Right ventricle myocardium superior (tissue), 1 donor: ENCODE results near the gene PLAAT2. TPM values are rescaled to one million over a fixed set of nuclear protein-coding genes. Genes with fewer than 3 reads are reported as not detected.
"Not testable (repeated sequence)": the region's sequence is repeated elsewhere in the genome, so short reads cannot be mapped to it uniquely, and the experiment has no call there.

ENCODE experiments used
- ATAC-seq: fragments of 200-7000 bp; cut with Tn5 transposase; one replicate; pipeline ENCODE4 v1.9.1; 2020; ENCODE audit warnings: mild to moderate bottlenecking; ENCODE audit not compliant: poor library complexity
- DNase-seq: peaks from one replicate; pipeline ENCODE4 v3.0.0-alpha.2; 2020
- intact Hi-C: fragments of 100-400 bp; cut with DNase I; formaldehyde crosslinking; loops from one replicate; pipeline ENCODE4 v1.11.2; 2022
- total RNA-seq: library from RNA; stranded (reverse); fragmentation: NEBNext Ultra II Directional; extraction: Animal tissue kit (Norgen Biotek cat#: 25700); gene quantifications from one replicate; pipeline ENCODE4 v1.2.1, GENCODE V29; 2021
- donor health status: DM: no; HTN: yes; CAD: no; lungs with severe emphysema.

PLAAT2 gene
- total RNA-seq, 1 donor from 2014 or later, result 0.73 TPM

DNA sequence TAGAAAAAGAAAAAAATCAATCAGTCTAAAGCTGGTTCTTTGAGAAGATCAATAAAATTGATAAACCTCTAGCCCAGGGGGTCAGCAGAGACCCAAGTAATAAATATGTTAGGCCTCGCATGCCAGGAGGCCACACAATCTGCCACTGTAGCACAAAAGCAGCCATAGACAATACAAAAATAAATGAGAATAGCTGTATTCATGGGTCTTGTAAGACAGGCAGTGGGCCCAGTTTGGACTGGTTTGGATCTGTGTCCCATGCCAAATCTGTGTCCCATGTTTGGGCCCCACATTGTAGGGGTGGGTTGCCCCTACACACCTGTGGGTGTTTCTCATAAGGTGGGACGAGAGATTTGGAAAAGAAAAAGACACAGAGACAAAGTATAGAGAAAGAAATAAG, 33.2 kb downstream of the PLAAT2 start:
- intact Hi-C loops, result no loop called here
- no peak for ATAC-seq
- DNase-seq, result no peak

DNA sequence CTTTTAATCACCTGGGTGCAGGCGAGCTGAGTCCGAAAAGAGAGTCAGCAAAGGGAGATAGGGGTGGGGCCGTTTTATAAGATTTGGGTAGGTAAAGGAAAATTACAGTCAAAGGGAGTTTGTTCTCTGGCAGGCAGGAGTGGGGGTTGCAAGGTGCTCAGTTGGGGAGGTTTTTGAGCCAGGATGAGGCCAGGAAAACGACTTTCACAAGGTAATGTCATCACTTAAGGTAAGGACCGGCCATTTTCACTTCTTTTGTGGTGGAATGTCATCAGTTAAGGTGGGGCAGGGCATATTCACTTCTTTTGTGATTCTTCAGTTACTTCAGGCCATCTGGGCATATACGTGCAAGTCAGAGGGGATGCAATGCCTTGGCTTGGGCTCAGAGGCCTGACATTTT, 33.8 kb downstream of the PLAAT2 start:
- intact Hi-C loops, ATAC-seq: not testable (repeated sequence)

DNA sequence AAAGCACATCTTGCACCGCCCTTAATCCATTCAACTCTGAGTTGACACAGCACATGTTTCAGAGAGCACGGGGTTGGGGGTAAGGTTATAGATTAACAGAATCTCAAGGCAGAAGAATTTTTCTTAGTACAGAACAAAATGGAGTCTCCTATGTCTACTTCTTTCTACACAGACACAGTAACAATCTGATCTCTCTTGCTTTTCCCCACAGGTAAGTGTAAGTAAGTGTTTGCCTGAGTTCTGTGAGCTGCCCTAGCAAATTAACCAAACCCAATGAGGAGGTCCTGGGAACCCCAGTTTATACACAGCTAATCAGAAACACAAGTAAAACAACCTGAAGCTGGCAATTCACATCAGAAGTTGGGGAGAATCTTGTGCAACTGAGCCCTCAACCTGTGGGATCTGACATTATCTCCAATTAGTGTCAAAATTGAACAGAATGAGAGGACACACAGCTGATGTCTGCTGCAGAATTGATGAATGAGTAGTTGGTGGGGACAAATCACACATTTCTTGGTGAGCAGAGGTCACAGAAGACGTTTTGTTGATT, 34.4 kb downstream of the PLAAT2 start:
- DNase-seq, intact Hi-C loops, ATAC-seq: not testable (repeated sequence)

More for the DNA sequence above, 33.8 kb downstream of the PLAAT2 start:
- DNase-seq, result not testable (repeated sequence)

DNA sequence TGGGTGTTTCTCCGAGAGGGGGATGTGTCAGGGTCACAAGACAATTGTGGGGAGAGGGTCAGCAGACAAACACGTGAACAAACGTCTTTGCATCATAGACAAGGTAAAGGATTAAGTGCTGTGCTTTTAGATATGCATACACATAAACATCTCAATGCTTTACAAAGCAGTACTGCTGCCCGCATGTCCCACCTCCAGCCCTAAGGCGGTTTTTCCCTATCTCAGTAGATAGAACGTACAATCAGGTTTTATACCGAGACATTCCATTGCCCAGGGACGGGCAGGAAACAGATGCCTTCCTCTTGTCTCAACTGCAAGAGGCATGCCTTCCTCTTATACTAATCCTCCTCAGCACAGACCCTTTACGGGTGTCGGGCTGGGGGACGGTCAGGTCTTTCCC, 35.0 kb downstream of the PLAAT2 start:
- DNase-seq, ATAC-seq, intact Hi-C loops: not testable (repeated sequence)

DNA sequence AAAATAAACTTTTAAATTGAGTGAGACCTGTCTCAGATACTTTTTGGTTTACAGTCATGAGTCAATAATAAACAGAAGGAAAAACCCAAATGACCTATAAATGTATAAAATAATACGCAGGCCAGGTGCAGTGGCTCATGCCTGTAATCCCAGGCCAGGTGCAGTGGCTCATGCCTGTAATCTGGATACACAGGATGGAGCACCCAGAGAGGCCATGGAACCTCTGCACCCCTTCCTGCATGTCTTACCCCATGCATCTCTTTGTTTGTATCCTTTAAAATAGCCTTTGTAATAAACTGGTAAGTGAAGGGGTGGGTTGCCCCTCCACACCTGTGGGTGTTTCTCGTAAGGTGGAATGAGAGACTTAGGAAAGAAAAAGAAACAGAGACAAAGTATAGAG, 35.5 kb downstream of the PLAAT2 start:
- intact Hi-C loops, result no loop called here
- DNase-seq (no peak), ATAC-seq (no peak)

DNA sequence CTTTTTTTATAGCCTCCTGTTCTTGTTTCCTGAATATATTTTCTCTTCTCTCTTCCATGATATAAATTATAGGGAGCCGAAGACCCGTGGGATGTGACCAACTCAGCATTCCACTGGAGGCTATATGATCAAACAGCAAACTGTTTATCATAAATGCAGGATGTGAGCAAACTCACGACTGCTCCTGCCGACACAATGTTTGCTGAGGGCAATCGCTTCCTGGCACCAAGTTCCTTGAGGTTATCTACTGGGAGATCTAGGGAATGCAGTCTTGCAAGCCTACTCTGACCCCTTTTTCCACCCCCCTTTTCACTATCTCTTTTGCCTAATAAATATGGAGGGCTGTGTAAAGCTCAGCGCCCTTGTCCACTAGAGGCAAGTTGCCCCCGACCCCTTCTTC, 40.0 kb downstream of the PLAAT2 start:
- DNase-seq, result no peak
- ATAC-seq, result no peak
- intact Hi-C loops, result no loop called here

DNA sequence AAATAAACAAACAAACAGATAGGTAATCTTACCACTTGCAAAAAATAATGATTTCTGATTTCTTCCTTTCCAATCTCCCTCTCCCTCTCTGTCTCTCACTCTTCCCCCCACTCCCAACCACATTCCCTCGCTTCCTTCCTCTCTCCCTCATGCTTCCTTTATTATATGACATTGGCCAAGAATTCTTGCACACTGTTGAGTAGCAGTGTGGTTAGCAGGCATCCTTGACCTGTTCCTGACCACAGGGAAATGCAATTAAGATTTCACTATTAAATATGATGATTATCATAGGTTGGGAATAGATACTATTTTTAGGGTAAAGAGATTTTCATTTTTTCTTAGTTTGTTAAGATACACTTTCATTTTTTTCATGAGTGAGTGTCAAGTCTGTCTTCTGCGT, 41.3 kb downstream of the PLAAT2 start:
- intact Hi-C loops, result no loop called here
- no peak for DNase-seq

DNA sequence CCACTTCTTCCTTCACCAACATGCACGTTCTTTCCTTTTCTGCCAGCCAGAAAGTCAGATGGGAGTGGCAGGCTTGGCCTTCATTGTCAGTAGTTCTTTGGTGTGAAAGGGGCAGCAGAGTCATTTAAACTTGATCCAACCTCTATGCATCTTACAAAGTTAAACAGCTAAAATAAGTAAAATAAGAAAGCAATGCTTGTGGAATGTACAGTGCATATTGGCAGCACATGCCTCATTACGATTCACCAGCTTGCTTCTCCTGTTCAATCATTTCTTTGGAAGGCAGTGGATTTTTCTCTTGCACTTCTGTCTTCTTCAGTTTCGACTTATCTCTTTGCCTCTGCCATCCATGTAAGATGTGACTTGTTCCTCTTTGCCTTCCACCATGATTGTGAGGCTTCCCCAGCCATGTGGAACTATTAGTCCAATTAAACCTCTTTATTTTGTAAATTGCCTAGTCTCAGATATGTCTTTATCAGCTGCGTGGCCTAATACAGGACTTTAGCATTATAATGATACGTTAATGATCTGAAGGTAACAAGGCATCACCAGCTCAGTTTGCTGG, 42.5 kb downstream of the PLAAT2 start:
- ATAC-seq (no peak), DNase-seq (no peak)
- intact Hi-C loops, result no loop called here

More for the DNA sequence above, 41.3 kb downstream of the PLAAT2 start:
- no peak for ATAC-seq

DNA sequence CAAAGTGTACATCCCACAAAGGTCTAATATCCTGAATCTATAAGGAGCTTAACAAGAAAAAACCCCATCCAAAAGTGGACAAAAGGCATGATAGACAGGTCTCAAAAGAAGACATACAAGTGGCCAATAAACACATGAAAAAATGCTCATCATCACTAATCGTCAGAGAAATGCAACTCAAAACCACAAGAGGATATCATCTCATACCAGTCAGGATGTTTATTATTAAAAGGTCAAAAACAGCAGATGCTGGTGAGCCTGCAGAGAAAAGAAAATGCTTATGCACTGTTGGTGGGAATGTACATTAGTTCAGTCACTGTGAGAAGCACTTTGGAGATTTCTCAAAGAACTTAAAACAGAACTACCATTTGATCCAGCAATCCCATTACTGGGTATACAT, 44.6 kb downstream of the PLAAT2 start:
- DNase-seq (no peak), ATAC-seq (no peak)
- intact Hi-C loops, result no loop called here

DNA sequence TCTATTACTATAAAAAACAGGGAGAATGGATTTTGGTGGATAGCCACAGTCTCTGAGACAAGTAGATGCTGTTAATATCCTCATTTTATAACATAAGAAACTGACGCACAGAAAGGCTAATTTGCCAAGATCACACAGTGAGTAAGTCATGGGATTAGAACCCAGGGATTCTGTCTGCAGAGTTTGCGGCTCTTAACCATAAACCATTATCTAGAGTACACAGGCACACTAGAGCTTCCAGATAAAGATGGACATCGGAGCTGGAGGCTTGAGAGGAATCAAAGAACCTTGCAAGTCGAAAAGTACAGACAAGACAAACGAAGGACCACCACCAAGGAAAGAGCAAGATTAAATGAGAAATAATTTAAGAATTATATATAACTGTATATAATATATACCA, 46.0 kb downstream of the PLAAT2 start:
- DNase-seq (no peak), ATAC-seq (no peak)
- intact Hi-C loops, result no loop called here

DNA sequence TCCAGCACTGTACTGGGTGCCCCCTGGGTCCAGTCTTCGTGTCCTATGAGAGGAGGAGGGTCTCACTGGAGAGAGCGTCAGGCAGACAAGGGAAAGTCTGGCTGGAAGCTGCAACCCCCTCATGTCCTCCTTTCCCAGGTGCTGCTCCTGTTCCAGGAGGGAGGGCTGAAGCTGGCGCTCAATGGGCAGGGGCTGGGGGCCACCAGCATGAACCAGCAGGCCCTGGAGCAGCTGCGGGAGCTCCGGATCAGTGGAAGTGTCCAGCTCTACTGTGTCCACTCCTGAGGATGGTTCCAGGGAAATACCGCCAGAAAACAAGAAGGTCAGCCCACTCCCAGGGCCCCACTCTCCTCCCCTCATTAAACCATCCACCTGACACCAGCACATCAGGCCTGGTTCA, 47.1 kb downstream of the PLAAT2 start:
- no peak for DNase-seq

DNA sequence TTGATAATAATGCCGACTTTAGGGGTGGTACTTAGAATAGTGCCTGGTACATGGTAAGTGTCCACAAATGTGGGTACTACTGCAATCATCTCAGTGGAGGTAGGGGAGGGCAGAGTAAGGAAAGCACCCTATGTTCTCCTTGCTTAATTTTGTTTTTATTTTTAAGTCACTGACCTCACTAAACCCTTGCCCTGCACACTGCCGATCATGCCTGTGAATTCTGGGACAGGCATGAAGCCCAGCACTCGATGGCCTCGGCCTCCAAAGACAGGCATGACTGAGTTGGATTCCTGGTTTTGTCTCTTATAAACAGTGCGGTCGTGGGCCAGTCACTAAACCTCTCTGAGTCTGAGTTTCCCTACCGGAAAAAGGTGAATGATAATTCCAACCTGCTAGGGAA, 50.4 kb downstream of the PLAAT2 start:
- intact Hi-C loops, result no loop called here
- DNase-seq (no peak), ATAC-seq (no peak)

More for the DNA sequence above, 47.1 kb downstream of the PLAAT2 start:
- no peak for ATAC-seq
- intact Hi-C loops, result no loop called here

DNA sequence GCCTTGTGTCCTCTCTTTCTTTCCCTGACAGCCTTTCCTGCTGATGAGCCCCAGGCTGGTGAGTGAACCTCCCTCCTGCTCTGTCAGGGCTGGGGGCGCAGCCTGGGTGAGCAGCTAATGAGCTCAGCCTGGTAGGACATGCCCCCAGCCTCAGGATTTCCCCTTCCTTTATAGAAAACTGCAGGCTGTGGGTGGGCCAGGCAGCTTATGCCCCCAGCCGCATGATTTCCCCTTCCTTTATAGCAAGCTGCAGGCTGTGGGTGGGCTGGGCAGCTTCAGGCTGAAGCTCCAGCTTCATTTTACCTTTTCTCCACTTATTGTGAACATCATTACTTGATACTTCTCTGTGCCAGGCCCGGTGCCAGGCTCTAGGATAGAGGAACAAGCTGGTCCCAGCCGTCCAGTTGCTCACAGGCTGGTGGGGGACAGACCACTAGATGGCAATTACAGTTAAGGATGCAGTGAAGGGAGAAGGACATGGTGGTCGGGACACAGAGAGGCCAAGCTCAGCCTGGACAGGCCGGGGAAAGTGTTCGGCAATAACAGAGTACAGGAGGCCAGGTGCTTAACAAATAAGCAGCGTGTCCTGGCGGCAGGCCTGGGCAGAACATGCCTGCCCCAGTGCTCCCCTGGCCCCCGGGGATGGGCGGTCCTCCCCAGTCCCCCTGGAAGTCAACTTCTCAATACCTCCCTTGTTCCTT, 52.0 kb downstream of the PLAAT2 start:
- ATAC-seq, result no peak
- DNase-seq, result no peak
- intact Hi-C loops, result no loop called here

DNA sequence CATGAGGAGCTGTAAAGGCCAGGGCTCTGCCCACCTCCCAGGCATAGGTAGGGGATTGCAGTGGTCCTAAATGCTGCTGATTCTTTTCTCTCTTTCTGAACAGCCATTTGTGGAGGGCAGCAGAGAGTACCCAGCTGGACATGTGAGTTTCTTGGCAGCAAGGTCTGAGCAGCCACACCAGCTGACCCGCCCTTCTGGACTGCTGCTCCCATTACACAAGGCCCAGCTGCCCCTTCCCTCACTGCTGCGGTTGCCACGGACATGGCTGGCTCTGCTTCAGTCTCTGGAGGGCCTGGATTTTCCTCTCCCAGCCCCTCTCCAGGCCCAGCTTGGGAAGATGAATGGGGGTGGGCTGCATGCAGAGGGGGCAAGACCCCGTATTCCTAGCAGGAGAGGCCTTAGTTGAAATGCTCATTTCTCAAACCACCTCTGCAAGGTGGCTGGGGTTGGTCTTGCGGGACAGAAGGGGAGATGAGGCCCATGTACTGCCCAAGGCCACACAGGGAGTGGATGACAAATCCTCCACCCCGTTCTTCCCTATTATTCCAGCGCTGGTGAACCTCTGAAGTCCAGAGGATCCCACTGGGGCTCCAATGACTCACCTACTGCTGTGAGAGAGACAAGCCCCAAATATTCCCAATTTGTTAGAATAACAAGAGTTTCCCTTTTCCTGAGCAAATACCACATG, 52.7 kb downstream of the PLAAT2 start:
- intact Hi-C loops, result no loop called here

DNA sequence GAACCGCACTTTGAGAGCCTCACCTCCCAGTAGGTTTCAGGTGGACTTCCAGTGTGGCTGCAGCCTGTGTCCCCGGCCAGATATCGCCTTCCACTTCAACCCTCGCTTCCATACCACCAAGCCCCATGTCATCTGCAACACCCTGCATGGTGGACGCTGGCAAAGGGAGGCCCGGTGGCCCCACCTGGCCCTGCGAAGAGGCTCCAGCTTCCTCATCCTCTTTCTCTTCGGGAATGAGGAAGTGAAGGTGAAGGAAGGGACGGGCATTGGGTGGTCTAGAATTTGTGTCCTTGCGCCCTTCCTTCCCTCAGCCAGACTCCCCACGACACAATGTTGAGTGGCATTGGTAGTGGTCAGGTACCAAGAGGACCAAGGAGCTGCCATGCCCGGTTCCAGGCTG, 54.4 kb downstream of the PLAAT2 start:
- DNase-seq (no peak), ATAC-seq (no peak)
- intact Hi-C loops, result no loop called here

More for the DNA sequence above, 52.7 kb downstream of the PLAAT2 start:
- DNase-seq (peak; percentile 76), ATAC-seq (peak; percentile 75)

DNA sequence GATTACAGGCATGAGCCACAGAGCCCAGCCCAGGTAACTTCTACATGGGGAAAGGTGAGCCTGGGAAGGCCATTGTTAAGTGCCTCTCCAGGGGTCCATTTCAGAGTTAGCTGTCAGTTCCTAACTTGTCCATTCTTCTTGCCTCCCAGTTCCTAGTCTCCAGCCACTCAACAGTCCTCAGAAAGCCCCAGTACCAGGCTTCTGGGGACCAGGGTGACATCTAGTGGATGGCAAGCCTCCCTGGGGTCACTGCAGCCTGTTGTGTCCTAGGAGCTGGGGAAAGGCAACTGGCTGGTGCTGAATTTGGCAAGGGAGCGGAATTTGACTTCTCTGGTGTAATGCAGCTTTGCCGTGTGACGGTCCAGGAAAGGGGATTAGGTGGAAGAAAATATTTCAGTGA, 55.2 kb downstream of the PLAAT2 start:
- peak; percentile 67 for DNase-seq
- ATAC-seq, result peak; percentile 74
- intact Hi-C loops, result no loop called here

DNA sequence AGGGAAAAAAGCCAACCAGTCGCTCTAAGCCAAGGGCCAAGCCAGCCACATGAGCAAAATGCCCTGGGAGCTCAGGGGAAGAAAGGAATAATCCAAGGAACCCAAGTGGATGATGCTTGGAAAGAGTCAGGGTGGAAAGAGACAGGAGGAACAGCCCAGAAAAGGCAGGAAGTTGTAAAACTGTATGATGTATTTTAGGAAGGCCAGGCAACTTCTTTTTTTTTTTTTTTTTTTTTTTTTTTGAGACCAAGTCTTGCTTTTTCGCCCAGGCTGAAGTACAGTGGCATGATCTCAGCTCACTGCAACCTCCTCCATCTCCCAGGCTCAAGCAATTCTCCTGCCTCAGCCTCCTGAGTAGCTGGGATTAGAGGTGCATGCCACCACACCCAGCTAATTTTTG, 55.7 kb downstream of the PLAAT2 start:
- intact Hi-C loops, result no loop called here
- DNase-seq (no peak), ATAC-seq (no peak)

DNA sequence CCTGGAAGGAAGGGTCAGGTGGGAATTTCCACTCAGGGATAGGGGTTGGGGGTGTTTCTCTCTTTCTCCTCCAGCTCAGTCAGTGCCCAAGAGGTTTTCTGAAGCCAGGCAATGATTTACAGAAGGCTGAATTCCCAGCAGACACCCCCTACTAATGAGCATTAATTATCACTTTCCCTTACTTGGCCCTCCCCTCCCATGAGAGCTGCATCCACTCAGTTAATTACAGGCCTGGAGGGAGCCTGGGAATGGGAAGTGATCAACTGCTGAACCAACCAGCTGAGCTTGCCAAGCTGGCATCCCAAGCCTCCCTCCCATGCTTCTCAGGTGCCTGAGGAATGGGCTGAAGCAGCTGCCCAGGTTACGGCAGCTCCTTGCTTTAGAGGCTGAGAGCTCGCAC, 56.3 kb downstream of the PLAAT2 start:
- ATAC-seq (no peak), DNase-seq (no peak)
- intact Hi-C loops, result no loop called here

DNA sequence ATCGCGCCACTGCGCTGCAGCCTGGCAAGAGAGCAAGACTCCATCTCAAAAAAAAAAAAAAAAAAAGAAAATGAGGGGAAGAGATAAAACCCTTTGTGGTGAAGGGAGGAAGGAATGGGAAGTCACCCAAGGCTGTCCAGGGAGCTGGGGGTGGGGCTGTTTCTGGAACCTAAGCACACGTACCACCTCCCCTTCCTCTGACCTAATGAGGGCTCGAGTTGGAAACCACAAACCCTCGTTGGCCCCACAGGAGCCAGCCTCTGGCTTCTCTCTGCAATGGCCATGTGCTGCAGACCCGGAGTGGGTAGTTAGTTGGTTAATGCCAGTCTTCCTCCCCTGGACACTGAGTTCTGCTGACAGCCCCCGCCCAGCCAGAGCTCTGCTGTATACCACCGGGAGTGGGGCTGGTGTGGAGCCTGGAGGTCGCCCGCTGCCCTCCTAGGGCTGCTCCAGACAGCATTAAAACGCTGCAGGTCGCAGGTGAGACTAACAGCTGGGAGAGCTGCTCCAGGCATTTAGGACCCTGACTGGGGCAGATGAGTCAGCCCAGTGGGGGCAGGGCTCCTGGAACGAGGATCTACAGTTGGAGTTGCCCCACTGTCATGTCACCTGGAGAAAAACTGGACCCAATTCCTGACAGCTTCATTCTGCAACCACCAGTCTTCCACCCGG, 57.2 kb downstream of the PLAAT2 start, which contains the start of gene LGALS12:
Gene LGALS12, plus strand, starts transcription at position 228 of the 672 bp plus-strand sequence. Its CDS starts 375 bp downstream, at position 603.
- peak; percentile 68 for DNase-seq
- intact Hi-C loops, result no loop called here
- ATAC-seq, result peak; percentile 14
